Stomach (tissue), 4 donors: ENCODE data around the gene CEACAM1.

Source experiments
- CTCF ChIP-seq, 7 experiments: fragments of 450-650 bp in 4 of 7; fragments of 200-600 bp in 3 of 7; sonication (generic) in 3 of 7; IDR thresholded peaks; one replicate each; pipeline ENCODE4 v1.5.1; 2016 to 2019; ENCODE audit warnings: antibody characterized with exemption in 7 of 7, control low read depth in 2 of 7, mild to moderate bottlenecking in 1 of 7
- EP300 ChIP-seq: sonication (generic); formaldehyde crosslinking; IDR thresholded peaks from one replicate; pipeline ENCODE4 v1.6.1; 2017; ENCODE audit warnings: antibody characterized with exemption
- POLR2A ChIP-seq, 4 donors: fragments of 450-650 bp; IDR thresholded peaks; one replicate each; pipeline ENCODE4 v1.6.1; 2016; ENCODE audit warnings: antibody characterized with exemption in 4 of 4, control low read depth in 2 of 4, mild to moderate bottlenecking in 1 of 4, moderate library complexity in 1 of 4
- POLR2AphosphoS5 ChIP-seq, 3 donors: sonication (generic); formaldehyde crosslinking; IDR thresholded peaks; one replicate each; pipeline ENCODE4 v1.6.1; 2016; ENCODE audit warnings: antibody characterized with exemption in 3 of 3

- TF ChIP-seq CTCF (IDR thresholded peaks at IDR 0.05) (no peak), POLR2A (IDR thresholded peaks at IDR 0.05) (no peak), POLR2AphosphoS5 (IDR thresholded peaks at IDR 0.05) (no peak), EP300 (no peak)
These were observed 14.5 kb upstream of the CEACAM1 start for GRCh38 chr19:42542791-42543190.
